ENCODE measurements around the gene MACROD2.

MACROD2 gene

GRCh38 chr20:15812696-15813095, 1817.4 kb downstream of the MACROD2 start:
- Histone ChIP-seq H3K4me3 (ENCODE audit: low read length) (no peak overlapping the region), H3K9me3 (ENCODE audit: low read length) (no peaks in the 10 kb centered on the region)

GRCh38 chr20:15814360-15814759, 1819.0 kb downstream of the MACROD2 start:
- Histone ChIP-seq H3K4me1 (ENCODE audit: insufficient read depth, low read length) (peaks cover 20% of the 10 kb centered on the region), H3K36me3 (ENCODE audit: insufficient read depth, low read length) (no peaks in the 10 kb centered on the region), H3K4me3 (ENCODE audit: low read length) (no peak overlapping the region), H3K27me3 (ENCODE audit: insufficient read depth, low read length) (no peaks in the 10 kb centered on the region), H2AFZ (ENCODE audit: low read depth, low read length) (no peak overlapping the region), H3K9me3 (ENCODE audit: low read length) (no peaks in the 10 kb centered on the region)

More at GRCh38 chr20:15812696-15813095, 1817.4 kb downstream of the MACROD2 start:
- Histone ChIP-seq H3K36me3 (ENCODE audit: insufficient read depth, low read length) (no peaks in the 10 kb centered on the region), H3K4me1 (ENCODE audit: insufficient read depth, low read length) (peaks cover 8% of the 10 kb centered on the region), H3K27me3 (ENCODE audit: insufficient read depth, low read length) (no peaks in the 10 kb centered on the region), H2AFZ (ENCODE audit: low read depth, low read length) (no peak overlapping the region)

- no peak overlapping the region for H3K4me3 ChIP-seq (ENCODE audit: low read length)
- peaks cover 20% of the 10 kb centered on the region for H3K4me1 ChIP-seq (ENCODE audit: insufficient read depth, low read length)
- no peaks in the 10 kb centered on the region for H3K9me3 ChIP-seq (ENCODE audit: low read length)
- H3K27me3 ChIP-seq (ENCODE audit: insufficient read depth, low read length): no peaks in the 10 kb centered on the region
- no peak overlapping the region for H2AFZ ChIP-seq (ENCODE audit: low read depth, low read length)
- no peaks in the 10 kb centered on the region for H3K36me3 ChIP-seq (ENCODE audit: insufficient read depth, low read length)
Observed at GRCh38 chr20:15814911-15815310, 1819.6 kb downstream of the MACROD2 start.

- Histone ChIP-seq H3K27me3 (ENCODE audit: insufficient read depth, low read length) (no peaks in the 10 kb centered on the region), H3K9me3 (ENCODE audit: low read length) (no peaks in the 10 kb centered on the region), H3K4me1 (ENCODE audit: insufficient read depth, low read length) (peaks cover 19% of the 10 kb centered on the region), H3K36me3 (ENCODE audit: insufficient read depth, low read length) (no peaks in the 10 kb centered on the region), H3K4me3 (ENCODE audit: low read length) (no peak overlapping the region), H2AFZ (ENCODE audit: low read depth, low read length) (no peak overlapping the region)
Observed at GRCh38 chr20:15817351-15817750, 1822.0 kb downstream of the MACROD2 start.

- no peak overlapping the region for H3K4me3 ChIP-seq (ENCODE audit: low read length)
- no peak overlapping the region for H2AFZ ChIP-seq (ENCODE audit: low read depth, low read length)
- no peaks in the 10 kb centered on the region for H3K36me3 ChIP-seq (ENCODE audit: insufficient read depth, low read length)
- H3K9me3 ChIP-seq (ENCODE audit: low read length): no peaks in the 10 kb centered on the region
- peaks cover 17% of the 10 kb centered on the region for H3K4me1 ChIP-seq (ENCODE audit: insufficient read depth, low read length)
- H3K27me3 ChIP-seq (ENCODE audit: insufficient read depth, low read length): no peaks in the 10 kb centered on the region
Observed at GRCh38 chr20:15818651-15819071, 1823.3 kb downstream of the MACROD2 start.

- H2AFZ ChIP-seq (ENCODE audit: low read depth, low read length): no peak overlapping the region
- H3K4me3 ChIP-seq (ENCODE audit: low read length): no peak overlapping the region
- no peaks in the 10 kb centered on the region for H3K36me3 ChIP-seq (ENCODE audit: insufficient read depth, low read length)
- no peaks in the 10 kb centered on the region for H3K9me3 ChIP-seq (ENCODE audit: low read length)
- H3K4me1 ChIP-seq (ENCODE audit: insufficient read depth, low read length): peaks cover 5% of the 10 kb centered on the region
- no peaks in the 10 kb centered on the region for H3K27me3 ChIP-seq (ENCODE audit: insufficient read depth, low read length)
Observed at GRCh38 chr20:15823718-15824117, 1828.4 kb downstream of the MACROD2 start.

GRCh38 chr20:15827628-15828027, 1832.3 kb downstream of the MACROD2 start:
- no peak overlapping the region for H3K4me3 ChIP-seq (ENCODE audit: low read length)
- peaks cover 6% of the 10 kb centered on the region for H3K4me1 ChIP-seq (ENCODE audit: insufficient read depth, low read length)
- no peaks in the 10 kb centered on the region for H3K36me3 ChIP-seq (ENCODE audit: insufficient read depth, low read length)
- no peak overlapping the region for H2AFZ ChIP-seq (ENCODE audit: low read depth, low read length)
- no peaks in the 10 kb centered on the region for H3K9me3 ChIP-seq (ENCODE audit: low read length)
- H3K27me3 ChIP-seq (ENCODE audit: insufficient read depth, low read length): no peaks in the 10 kb centered on the region

- no peaks in the 10 kb centered on the region for H3K27me3 ChIP-seq (ENCODE audit: insufficient read depth, low read length)
- H2AFZ ChIP-seq (ENCODE audit: low read depth, low read length): no peak overlapping the region
- H3K4me1 ChIP-seq (ENCODE audit: insufficient read depth, low read length): peaks cover 6% of the 10 kb centered on the region
- H3K36me3 ChIP-seq (ENCODE audit: insufficient read depth, low read length): no peaks in the 10 kb centered on the region
- no peaks in the 10 kb centered on the region for H3K9me3 ChIP-seq (ENCODE audit: low read length)
- H3K4me3 ChIP-seq (ENCODE audit: low read length): no peak overlapping the region
Observed at GRCh38 chr20:15831201-15831600, 1835.9 kb downstream of the MACROD2 start.

GRCh38 chr20:15832512-15832911, 1837.2 kb downstream of the MACROD2 start:
- Histone ChIP-seq H3K4me1 (ENCODE audit: insufficient read depth, low read length) (peaks cover 6% of the 10 kb centered on the region), H3K36me3 (ENCODE audit: insufficient read depth, low read length) (no peaks in the 10 kb centered on the region), H3K9me3 (ENCODE audit: low read length) (no peaks in the 10 kb centered on the region), H3K27me3 (ENCODE audit: insufficient read depth, low read length) (no peaks in the 10 kb centered on the region), H2AFZ (ENCODE audit: low read depth, low read length) (no peak overlapping the region), H3K4me3 (ENCODE audit: low read length) (no peak overlapping the region)

- no peaks in the 10 kb centered on the region for H3K27me3 ChIP-seq (ENCODE audit: insufficient read depth, low read length)
- no peaks in the 10 kb centered on the region for H3K9me3 ChIP-seq (ENCODE audit: low read length)
Observed at GRCh38 chr20:15834857-15835256, 1839.5 kb downstream of the MACROD2 start.

GRCh38 chr20:15835811-15836210, 1840.5 kb downstream of the MACROD2 start:
- no peaks in the 10 kb centered on the region for H3K9me3 ChIP-seq (ENCODE audit: low read length)
- H3K36me3 ChIP-seq (ENCODE audit: insufficient read depth, low read length): no peaks in the 10 kb centered on the region
- no peak overlapping the region for H3K4me3 ChIP-seq (ENCODE audit: low read length)
- no peaks in the 10 kb centered on the region for H3K4me1 ChIP-seq (ENCODE audit: insufficient read depth, low read length)
- no peak overlapping the region for H2AFZ ChIP-seq (ENCODE audit: low read depth, low read length)
- no peaks in the 10 kb centered on the region for H3K27me3 ChIP-seq (ENCODE audit: insufficient read depth, low read length)

More at GRCh38 chr20:15834857-15835256, 1839.5 kb downstream of the MACROD2 start:
- no peak overlapping the region for H3K4me3 ChIP-seq (ENCODE audit: low read length)
- no peaks in the 10 kb centered on the region for H3K36me3 ChIP-seq (ENCODE audit: insufficient read depth, low read length)
- peaks cover 6% of the 10 kb centered on the region for H3K4me1 ChIP-seq (ENCODE audit: insufficient read depth, low read length)
- no peak overlapping the region for H2AFZ ChIP-seq (ENCODE audit: low read depth, low read length)

- H3K36me3 ChIP-seq (ENCODE audit: insufficient read depth, low read length): no peaks in the 10 kb centered on the region
- H3K4me1 ChIP-seq (ENCODE audit: insufficient read depth, low read length): no peaks in the 10 kb centered on the region
- H3K4me3 ChIP-seq (ENCODE audit: low read length): no peak overlapping the region
- H3K9me3 ChIP-seq (ENCODE audit: low read length): peaks cover 2% of the 10 kb centered on the region
- H2AFZ ChIP-seq (ENCODE audit: low read depth, low read length): no peak overlapping the region
- no peaks in the 10 kb centered on the region for H3K27me3 ChIP-seq (ENCODE audit: insufficient read depth, low read length)
Observed at GRCh38 chr20:15836634-15837033, 1841.3 kb downstream of the MACROD2 start.

- H3K9me3 ChIP-seq (ENCODE audit: low read length): peaks cover 4% of the 10 kb centered on the region
- no peaks in the 10 kb centered on the region for H3K4me1 ChIP-seq (ENCODE audit: insufficient read depth, low read length)
- H3K27me3 ChIP-seq (ENCODE audit: insufficient read depth, low read length): no peaks in the 10 kb centered on the region
Observed at GRCh38 chr20:15837563-15837962, 1842.2 kb downstream of the MACROD2 start.

GRCh38 chr20:15838466-15838865, 1843.2 kb downstream of the MACROD2 start:
- H3K4me3 ChIP-seq (ENCODE audit: low read length): no peak overlapping the region
- no peaks in the 10 kb centered on the region for H3K4me1 ChIP-seq (ENCODE audit: insufficient read depth, low read length)
- H3K27me3 ChIP-seq (ENCODE audit: insufficient read depth, low read length): no peaks in the 10 kb centered on the region
- H3K36me3 ChIP-seq (ENCODE audit: insufficient read depth, low read length): no peaks in the 10 kb centered on the region
- peaks cover 4% of the 10 kb centered on the region for H3K9me3 ChIP-seq (ENCODE audit: low read length)
- no peak overlapping the region for H2AFZ ChIP-seq (ENCODE audit: low read depth, low read length)

More at GRCh38 chr20:15837563-15837962, 1842.2 kb downstream of the MACROD2 start:
- H3K36me3 ChIP-seq (ENCODE audit: insufficient read depth, low read length): no peaks in the 10 kb centered on the region
- no peak overlapping the region for H3K4me3 ChIP-seq (ENCODE audit: low read length)
- no peak overlapping the region for H2AFZ ChIP-seq (ENCODE audit: low read depth, low read length)
